Ascending aorta (tissue), 2 donors: ENCODE measurements around the gene CBR3. TPM values are rescaled to one million over a fixed set of nuclear protein-coding genes. Genes with fewer than 3 reads are reported as not detected.

Source experiments
- DNase-seq, 2 donors: peaks; one replicate each; pipeline ENCODE4 v3.0.0-alpha.2; 2019; ENCODE audit warnings: low spot score in 2 of 2
- H3K27ac ChIP-seq, 2 donors: fragments of 200-600 bp; sonication (generic); one replicate each; pipeline ENCODE4 v1.5.1; 2016 to 2017; ENCODE audit warnings: mild to moderate bottlenecking in 1 of 2
- H3K27me3 ChIP-seq: fragments of 200-600 bp; sonication (generic); one replicate; pipeline ENCODE4 v1.5.1; 2017
- H3K36me3 ChIP-seq, 2 donors: fragments of 200-600 bp; sonication (generic); one replicate each; pipeline ENCODE4 v1.5.1; 2016
- H3K4me1 ChIP-seq, 2 donors: fragments of 200-600 bp; sonication (generic); one replicate each; pipeline ENCODE4 v1.5.1; 2016 to 2017; ENCODE audit warnings: mild to moderate bottlenecking in 1 of 2
- H3K4me3 ChIP-seq, 2 donors: fragments of 200-600 bp; sonication (generic); one replicate each; pipeline ENCODE4 v1.5.1; 2016 to 2017; ENCODE audit warnings: mild to moderate bottlenecking in 1 of 2
- H3K9me3 ChIP-seq, 2 donors: fragments of 200-600 bp; sonication (generic); one replicate each; pipeline ENCODE4 v1.5.1; 2016
- CTCF ChIP-seq, 3 experiments: fragments of 200-600 bp in 2 of 3; fragments of 450-650 bp in 1 of 3; sonication (generic) in 2 of 3; IDR thresholded peaks; one replicate each; pipeline ENCODE4 v1.5.1; 2016 to 2019; ENCODE audit warnings: antibody characterized with exemption in 3 of 3, mild to moderate bottlenecking in 1 of 3, moderate library complexity in 1 of 3
- intact Hi-C: fragments of 100-400 bp; cut with DNase I; formaldehyde crosslinking; loops from one replicate; pipeline ENCODE4 v1.15.1; 2023
- total RNA-seq: library from RNA; depleted of rRNA; stranded (reverse); fragments of >200 nt; gene quantifications from one replicate; pipeline ENCODE4 v1.1.0, GENCODE V29; 2016

The CBR3 gene
- total RNA-seq, 1 donor from 2014 or later = 59.2 TPM

DNA sequence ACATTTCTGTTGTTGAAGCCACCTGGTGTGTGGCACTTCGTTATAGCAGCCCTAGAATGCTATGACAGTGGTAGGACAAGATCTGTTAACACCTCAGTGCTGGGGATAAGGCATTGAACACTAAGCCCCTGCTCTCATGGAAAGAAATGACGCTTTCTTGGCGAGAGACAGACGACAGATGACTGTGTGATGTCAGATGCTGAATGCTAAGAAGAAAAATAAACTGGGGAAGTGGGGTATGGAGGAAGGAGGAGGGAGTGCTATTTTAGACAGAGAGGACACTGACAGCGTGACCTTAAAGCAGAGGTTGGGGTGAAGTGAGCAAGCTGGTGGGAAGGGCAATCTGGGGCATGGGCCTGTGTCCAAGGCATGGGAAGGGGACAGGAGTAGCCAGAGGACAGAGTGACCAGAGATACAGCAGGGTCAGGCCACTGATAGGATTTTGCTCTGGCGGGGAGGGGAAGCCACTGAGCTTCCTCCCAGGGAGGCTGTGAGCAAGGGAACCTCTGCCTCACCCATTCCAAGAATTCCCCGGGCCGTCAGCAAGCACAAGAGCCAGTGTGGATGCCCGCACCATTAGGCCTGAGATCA is 37.0 kb downstream of the CBR3 start:
- H3K4me1 ChIP-seq = no peaks in the 10 kb centered on the region
- intact Hi-C loops = no loop called here
- DNase-seq = no peak
- no peak overlapping the region for H3K4me3 ChIP-seq
- no peak overlapping the region for H3K27ac ChIP-seq
- no peak for TF ChIP-seq CTCF (IDR thresholded peaks at IDR 0.05)
- H3K9me3 ChIP-seq = no peaks in the 10 kb centered on the region
- H3K27me3 ChIP-seq = no peaks in the 10 kb centered on the region
- peaks cover 0 to 6% of the 10 kb centered on the region in 2 donors for H3K36me3 ChIP-seq

DNA sequence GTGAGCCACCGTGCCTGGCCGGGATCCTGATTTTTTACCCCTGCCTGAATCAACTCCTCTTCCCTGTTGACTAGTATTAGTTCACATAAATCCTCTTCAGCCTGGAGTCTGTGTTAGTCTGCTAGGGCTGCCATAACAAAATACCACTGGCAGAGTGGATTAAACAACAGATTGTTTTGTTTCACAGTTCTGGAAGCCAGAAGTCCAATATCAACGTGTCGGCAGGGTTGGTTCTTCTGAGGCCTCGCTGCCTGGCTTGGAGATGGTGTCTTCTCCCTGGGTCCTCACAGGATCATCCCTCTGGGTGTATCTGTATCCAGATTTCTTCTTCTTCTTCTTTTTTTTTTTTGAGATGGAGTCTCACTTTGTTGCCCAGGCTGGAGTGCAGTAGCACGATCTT is 39.9 kb downstream of the CBR3 start:
- Histone ChIP-seq H3K4me3 (no peak overlapping the region), H3K4me1 (no peaks in the 10 kb centered on the region), H3K27me3 (no peaks in the 10 kb centered on the region), H3K27ac (no peak overlapping the region), H3K36me3 (no peaks in the 10 kb centered on the region), H3K9me3 (no peaks in the 10 kb centered on the region)
- DNase-seq = no peak
- TF ChIP-seq CTCF (IDR thresholded peaks at IDR 0.05) = no peak
- intact Hi-C loops = no loop called here

GRCh38 chr21:36175771-36176565 is 41.1 kb downstream of the CBR3 start:
- no peaks in the 10 kb centered on the region for H3K4me1 ChIP-seq
- DNase-seq = no peak
- H3K9me3 ChIP-seq = no peaks in the 10 kb centered on the region
- no peak for TF ChIP-seq CTCF (IDR thresholded peaks at IDR 0.05)
- no peaks in the 10 kb centered on the region for H3K27me3 ChIP-seq
- intact Hi-C loops = no loop called here
- no peak overlapping the region for H3K4me3 ChIP-seq
- no peaks in the 10 kb centered on the region for H3K36me3 ChIP-seq
- no peak overlapping the region for H3K27ac ChIP-seq

- TF ChIP-seq CTCF (IDR thresholded peaks at IDR 0.05) = no peak
- Histone ChIP-seq H3K36me3 (no peaks in the 10 kb centered on the region), H3K4me1 (no peaks in the 10 kb centered on the region), H3K27me3 (no peaks in the 10 kb centered on the region), H3K9me3 (no peaks in the 10 kb centered on the region), H3K4me3 (no peak overlapping the region), H3K27ac (no peak overlapping the region)
- no peak for DNase-seq
- intact Hi-C loops = no loop called here
Measured at GRCh38 chr21:36178349-36178748, 43.5 kb downstream of the CBR3 start.

DNA sequence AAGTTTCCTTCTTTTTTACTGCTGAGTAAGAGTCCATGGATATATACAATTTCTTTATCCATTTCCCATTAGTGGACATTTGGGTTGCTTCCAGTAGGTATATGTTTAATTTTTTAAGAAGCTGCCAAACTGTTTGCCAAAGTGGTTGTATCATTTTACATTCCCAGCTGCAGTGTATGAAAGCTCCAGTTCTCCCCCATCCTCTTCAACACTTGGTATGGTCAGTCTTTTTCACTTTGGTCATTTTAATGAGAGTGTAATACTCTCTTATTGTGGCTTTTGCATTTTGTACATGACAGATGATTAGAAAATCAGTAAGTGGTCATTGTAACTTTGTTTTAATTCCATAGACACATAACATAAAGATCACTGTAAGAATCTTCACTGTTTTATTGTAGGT is 44.3 kb downstream of the CBR3 start:
- intact Hi-C loops = no loop called here
- H3K27me3 ChIP-seq = no peaks in the 10 kb centered on the region
- no peaks in the 10 kb centered on the region for H3K9me3 ChIP-seq
- H3K27ac ChIP-seq = no peak overlapping the region
- DNase-seq = no peak
- no peaks in the 10 kb centered on the region for H3K36me3 ChIP-seq
- H3K4me1 ChIP-seq = no peaks in the 10 kb centered on the region
- no peak overlapping the region for H3K4me3 ChIP-seq
- no peak for TF ChIP-seq CTCF (IDR thresholded peaks at IDR 0.05)
